Choroid plexus epithelial cell (primary cell): Measurements from ENCODE around the gene NINJ2.

ENCODE experiments used
- DNase-seq: peaks from one replicate; pipeline ENCODE4 v3.0.0-alpha.2; 2010; ENCODE audit warnings: low read depth
- H3K4me3 ChIP-seq: 2 replicates; pipeline ENCODE4 v1.5.1; 2011; ENCODE audit warnings: low read depth, mild to moderate bottlenecking, control low read depth, low read length, moderate library complexity
- CTCF ChIP-seq: conservative IDR thresholded peaks from 2 replicates; pipeline ENCODE4 v1.5.1; 2011; ENCODE audit warnings: low read depth, mild to moderate bottlenecking, control low read depth, inconsistent platforms, low read length, moderate library complexity

The NINJ2 gene

DNA sequence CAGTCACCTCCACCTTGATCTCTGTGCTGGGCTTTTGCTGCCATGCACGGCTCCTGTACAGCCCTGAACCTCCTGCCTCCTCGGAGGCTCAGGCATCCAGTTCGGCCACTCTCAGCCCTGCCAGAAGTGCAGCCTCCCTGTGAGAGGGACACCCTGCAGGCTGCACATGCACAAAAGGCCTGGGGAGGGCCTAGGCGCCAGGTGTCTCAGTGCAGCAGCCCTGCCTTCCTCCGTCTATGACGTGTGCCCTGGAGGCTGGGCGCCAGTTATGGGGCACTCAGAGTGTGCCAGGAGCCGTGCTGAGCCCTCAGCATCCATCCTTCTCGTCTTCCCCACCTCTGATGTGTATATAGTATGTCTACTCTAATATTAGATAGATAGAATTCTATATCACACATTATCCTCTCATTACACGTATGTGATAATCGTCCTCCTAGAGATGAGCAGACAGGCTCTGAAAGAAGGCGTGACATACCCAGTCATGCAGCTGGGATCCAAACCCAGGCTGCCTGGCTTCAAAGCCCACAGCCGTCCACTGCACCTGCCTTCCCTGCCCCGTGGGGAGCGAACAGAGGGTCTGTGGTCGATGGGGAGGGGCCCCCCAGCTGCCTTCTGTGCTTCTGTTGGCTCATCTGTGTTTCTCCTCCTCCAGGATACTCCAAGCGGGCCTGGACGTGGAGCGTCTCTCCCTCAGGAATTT is 102.4 kb downstream of the NINJ2 start:
- TF ChIP-seq CTCF, result no peak
- DNase-seq, result no peak
- H3K4me3 ChIP-seq, result no peak overlapping the region

DNA sequence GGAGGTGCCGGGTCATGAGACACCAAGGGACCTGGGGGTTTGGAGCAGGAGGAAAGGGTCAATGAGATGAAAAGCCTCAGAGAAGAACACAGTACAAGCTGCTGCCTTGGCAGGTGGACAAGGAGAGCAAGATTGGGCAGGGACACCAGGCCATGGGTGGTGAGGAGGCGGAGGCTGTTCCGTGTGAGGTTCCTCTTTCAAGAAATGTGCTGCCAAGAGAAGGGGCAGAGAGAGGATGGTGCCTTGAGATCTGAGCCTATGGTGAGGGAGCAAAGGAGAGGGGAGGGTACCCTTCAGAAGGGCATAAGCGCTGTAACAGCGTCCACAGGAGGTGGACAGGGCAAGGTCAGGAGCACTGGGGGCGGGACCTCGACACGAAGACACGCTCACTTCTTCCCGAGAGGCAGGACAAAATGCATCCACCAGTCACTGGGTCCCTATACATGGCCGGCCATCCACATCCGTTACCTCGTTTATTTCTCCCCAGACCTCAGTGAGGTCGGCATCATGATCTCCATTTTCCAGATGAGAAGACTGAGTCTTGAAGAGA is 103.3 kb downstream of the NINJ2 start:
- no peak for DNase-seq
- no peak overlapping the region for H3K4me3 ChIP-seq
- no peak for TF ChIP-seq CTCF

GRCh38 chr12:559208-559905 is 103.9 kb downstream of the NINJ2 start:
- no peak for TF ChIP-seq CTCF
- no peak overlapping the region for H3K4me3 ChIP-seq
- DNase-seq, result no peak

- DNase-seq, result no peak
- H3K4me3 ChIP-seq, result no peak overlapping the region
- TF ChIP-seq CTCF, result no peak
Observed at GRCh38 chr12:558580-558979, 104.7 kb downstream of the NINJ2 start.

DNA sequence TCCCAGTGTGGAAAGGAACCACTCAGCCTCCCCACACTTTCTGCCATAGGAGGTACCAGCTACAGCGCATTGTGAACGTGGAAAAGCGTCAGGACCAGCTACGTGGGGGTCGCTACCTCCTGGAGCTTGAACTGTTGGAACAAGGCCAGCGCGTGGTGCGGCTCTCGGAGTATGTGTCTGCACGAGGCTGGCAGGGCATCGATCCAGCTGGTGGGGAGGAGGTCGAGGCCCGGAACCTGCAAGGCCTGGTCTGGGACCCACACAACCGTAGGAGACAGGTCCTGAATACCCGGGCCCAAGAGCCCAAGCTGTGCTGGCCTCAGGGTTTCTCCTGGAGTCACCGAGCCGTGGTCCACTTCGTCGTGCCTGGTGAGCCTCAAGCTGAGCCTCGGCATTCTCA is 106.7 kb downstream of the NINJ2 start:
- H3K4me3 ChIP-seq, result no peak overlapping the region
- no peak for DNase-seq
- TF ChIP-seq CTCF, result no peak

DNA sequence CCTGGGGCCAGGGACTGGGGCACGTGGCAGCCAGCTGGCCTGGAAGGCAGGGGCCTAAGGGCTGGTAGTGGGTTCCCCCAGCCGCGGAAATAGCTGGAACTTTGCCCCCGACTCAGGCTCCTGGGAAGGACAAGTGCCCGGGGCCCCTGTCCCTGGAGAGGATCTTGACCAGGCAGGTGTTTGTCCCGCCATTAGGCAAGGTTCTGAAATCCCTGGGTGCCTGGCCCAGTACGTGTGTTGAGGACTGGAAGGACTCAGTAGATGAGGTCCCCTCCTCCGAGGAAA is 109.3 kb downstream of the NINJ2 start:
- no peak for TF ChIP-seq CTCF
- DNase-seq, result no peak
- no peak overlapping the region for H3K4me3 ChIP-seq
